GM18498 (cell line): Measurements from ENCODE around the gene GADL1.

ENCODE experiments used
- ATAC-seq: cut with Tn5 transposase; IDR thresholded peaks from one replicate; pipeline ENCODE4 v1.9.1; 2021; ENCODE audit warnings: mild to moderate bottlenecking, moderate library complexity; ENCODE audit not compliant: unreplicated experiment

Gene GADL1, protein sequence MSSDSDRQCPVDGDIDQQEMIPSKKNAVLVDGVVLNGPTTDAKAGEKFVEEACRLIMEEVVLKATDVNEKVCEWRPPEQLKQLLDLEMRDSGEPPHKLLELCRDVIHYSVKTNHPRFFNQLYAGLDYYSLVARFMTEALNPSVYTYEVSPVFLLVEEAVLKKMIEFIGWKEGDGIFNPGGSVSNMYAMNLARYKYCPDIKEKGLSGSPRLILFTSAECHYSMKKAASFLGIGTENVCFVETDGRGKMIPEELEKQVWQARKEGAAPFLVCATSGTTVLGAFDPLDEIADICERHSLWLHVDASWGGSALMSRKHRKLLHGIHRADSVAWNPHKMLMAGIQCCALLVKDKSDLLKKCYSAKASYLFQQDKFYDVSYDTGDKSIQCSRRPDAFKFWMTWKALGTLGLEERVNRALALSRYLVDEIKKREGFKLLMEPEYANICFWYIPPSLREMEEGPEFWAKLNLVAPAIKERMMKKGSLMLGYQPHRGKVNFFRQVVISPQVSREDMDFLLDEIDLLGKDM

DNA sequence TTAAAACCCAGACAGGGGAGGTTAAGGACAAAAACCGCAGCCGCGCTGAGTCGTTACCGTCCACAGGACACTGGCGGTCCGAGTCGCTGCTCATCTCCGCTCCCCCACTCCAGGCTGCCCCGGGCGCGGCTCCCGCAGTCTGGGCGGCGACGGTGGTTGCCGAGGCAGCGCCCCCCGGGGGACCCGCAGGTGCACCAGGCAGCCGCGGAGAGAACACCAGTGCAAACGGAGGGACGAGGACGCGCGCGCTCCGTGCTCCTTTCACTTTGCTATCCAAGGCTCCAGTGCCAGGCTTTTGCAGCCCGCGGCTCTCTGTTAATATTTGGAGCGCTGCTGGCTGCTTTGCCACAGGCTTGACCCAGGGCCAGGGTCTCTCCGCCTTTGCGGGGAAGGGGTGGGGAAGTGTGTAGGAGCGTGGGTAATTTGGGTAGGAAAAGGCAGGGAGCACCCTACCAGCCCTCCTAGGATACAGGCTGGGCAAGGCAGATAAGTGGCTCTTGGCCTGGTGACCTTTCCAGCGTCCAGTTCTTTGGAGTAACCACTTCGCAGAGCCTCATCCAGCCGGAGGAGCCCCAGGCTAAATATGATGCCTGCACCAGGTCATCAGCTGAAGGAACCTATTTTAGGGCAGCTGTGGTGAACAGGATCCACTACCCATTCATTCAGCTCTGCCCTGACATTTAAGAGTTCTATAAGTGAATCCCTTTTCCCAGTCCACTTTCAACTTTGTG is at the start of gene GADL1:
Gene GADL1 (minus strand): TSS at position 141 of the 731 bp plus-strand sequence. CDS start 47 bp downstream, at position 94.
- no peak for ATAC-seq

DNA sequence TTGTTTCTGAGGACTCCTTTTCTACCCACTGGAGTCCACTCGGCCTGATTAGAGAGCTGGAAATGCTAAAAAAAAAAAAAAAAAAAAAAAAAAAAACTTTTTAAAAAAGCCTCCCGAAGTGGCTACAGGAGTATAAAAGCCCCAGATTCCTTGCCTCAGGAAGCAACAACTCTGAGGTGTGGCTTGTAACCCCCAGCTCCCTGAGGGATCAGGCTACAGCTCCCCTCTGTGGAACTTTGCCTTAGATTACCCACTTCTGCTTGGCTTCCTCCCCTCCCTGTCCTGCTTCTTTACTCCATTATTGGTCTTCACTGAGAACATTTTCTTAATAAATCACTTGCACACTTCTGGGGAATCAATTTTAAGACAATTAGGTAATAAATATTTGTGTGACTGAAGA is 49.7 kb upstream of the GADL1 start:
- no peak for ATAC-seq

DNA sequence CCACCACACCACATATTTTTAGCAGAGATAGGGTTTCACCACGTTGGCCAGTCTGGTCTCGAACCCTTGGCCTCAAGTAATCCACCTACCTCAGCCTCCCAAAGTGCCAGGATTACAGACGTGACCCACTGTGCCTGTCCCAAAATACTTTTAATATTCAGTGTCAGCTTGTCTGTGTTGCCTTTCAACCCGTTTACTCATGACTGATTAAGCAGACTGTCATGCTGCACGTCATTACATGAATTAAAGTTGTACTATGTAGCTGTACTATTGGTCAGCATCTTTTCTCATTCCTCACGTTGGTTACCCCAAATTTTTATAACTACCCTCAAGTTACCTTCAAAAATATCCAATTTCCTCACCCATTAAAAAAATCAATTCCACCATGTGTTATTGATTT is 48.7 kb upstream of the GADL1 start:
- no peak for ATAC-seq

DNA sequence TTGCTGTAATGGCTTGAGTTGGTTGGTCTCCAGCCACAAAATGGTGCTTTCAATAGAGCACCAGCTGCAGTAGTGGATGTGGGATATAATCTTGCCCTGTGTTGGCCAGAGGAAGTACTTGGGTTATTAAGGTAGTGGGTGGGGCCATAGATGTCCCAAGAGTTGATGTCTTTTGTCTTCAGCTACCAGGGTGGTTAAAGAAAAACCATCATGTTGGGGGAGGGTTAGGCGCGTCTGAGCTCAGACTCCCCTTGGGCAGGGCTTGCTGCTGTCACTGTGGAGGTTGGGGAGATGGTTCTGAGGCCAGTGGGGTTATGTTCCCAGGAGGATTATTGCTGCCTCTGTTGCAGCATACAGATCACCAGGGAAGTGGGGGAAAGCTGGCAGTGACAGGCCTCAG is 46.9 kb upstream of the GADL1 start:
- no peak for ATAC-seq

DNA sequence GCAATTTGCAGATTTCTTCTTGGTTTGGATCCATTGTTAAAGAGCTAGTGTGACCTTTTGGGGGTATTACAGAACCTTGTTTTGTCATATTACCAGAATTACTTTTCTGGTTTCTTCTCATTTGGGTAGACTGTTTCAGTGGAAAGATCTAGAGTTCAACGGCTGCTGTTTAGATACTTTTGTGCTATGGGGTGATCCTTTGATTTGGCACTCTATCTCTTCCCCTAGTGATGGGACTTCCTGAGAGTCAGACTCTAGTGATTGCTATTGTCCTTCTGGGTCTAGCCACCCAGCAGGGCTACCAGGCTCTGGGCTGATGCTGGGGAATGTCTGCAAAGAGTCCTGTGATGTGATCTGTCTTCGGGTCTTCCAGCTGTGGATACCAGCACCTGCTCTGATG is 46.3 kb upstream of the GADL1 start:
- no peak for ATAC-seq

DNA sequence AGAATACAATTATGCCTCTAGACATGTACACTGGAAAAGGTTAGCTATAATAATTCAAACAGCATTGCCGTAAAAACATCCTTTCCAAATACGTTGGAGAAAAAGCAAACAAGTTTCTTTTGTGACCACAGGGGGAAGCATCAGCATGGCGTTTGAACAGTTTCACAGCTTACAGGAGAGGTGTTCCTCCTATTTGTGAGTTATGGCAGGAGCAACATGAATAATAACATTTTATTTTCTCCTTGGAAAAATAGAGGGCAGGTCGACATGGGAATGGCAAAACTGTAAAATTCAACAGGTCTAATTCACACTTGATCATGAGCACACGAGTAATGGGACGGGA is 39.7 kb upstream of the GADL1 start:
- ATAC-seq, result no peak

DNA sequence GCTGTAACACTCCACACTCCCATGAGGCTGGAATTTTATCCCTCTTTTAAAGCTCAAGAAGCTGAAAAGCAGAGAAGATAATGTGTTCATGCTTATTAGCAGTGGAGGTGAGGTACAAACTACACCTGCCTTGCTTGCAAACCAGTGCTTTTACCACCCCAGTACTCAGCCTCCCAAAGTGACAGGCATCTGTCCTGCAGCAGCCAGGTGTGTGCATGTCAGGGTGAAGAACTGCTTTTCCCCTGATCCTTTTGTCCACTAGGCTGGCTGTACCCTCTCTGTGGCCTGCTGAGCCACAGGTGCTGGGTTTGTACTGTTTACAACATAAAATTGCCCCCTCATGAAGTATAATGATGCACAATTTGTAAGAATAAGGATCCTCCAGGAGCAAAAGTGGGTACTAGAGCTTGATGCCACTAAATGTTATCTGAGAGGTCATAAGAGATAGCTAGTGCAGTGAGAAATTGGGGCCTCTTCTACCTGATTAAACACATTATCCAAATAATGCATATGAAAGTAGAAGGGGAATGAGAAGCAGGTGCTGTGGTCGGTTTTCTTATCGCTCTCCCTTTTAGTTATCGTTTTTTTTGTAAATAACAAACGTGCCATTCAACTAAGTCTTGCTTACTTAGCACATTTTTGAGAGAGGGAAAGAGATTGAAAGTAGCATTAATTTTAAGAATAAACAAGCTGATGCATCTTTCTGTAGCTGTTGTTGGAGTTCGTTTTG is 39.2 kb upstream of the GADL1 start:
- no peak for ATAC-seq

DNA sequence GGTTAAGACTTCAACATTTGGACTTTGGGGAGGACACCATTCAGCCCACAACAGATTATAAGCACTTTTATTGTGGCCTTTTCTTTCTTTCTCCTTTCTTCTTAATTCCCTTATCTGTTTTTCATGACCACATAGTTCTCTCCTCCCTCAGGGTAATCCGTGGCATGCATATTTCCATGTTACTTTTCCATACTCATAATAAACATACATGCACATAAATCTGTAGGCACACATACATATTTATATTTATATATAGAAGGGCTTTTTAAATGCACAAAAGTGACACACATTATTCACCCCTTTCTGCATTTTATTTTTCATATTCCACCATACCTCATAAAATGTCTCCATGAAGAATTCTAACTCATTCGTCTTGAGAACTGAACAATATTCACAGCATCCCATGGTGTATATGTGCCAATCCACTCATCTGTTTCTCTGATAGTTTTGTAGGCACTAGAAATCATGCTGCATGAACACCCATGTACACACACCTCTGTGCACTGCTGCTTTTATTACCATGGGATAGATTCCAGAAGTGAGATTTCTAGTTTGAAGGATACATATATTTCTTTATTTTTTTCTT is 38.1 kb upstream of the GADL1 start:
- ATAC-seq, result no peak

DNA sequence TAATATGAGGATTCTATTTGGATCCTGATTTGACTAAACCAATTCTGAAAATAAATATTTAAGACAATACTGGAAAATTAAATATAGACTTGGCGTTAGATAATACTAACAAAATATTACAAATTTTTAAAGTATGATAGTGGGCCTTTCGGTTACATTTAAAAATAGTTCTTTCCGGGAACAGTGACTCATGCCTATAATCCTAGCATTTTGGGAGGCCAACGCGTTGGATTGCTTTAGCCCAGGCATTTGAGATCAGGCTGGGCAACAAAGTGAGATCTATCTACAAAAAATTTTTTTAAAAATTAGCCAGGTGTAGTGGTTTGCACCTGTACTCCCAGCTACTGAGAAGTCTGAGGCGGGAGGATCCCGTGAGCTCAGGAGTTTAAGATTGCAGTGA is 30.3 kb upstream of the GADL1 start:
- ATAC-seq, result no peak

DNA sequence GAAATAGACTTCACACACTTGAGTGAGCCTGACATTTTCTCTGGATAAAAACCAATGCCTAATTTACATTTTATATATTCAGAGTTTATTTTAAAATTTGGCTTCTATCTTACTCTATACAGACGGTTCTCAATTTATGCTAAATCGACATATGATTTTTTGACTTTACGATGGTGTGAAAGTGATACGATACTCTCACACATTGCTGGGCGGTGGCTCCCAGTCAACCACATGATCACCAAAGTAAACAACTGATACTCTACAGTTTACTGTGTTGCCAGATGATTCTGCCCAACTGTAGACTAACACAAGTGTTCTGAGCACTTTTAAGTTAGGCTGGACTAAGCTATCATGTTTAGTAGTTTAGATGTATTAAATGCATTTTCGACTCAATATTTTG is 25.1 kb upstream of the GADL1 start:
- no peak for ATAC-seq

DNA sequence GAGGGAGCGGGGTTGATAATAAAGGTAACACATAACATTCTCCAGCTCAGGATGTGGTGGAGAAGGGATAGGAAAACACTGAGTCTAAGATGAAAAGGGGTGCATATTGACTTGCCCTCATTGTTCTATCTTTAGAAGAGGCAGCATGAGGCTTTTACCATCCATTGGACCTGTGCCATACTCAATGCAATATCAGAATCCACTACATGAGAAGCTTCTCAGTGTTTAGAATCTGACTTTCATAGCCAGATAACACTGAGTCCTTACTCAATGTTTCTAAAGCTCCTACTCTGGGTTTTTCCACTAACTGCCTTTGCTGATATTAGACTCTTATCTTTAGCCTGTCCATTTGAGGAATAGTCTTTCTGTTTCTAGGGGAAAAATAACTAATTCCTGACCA is 24.3 kb upstream of the GADL1 start:
- no peak for ATAC-seq

DNA sequence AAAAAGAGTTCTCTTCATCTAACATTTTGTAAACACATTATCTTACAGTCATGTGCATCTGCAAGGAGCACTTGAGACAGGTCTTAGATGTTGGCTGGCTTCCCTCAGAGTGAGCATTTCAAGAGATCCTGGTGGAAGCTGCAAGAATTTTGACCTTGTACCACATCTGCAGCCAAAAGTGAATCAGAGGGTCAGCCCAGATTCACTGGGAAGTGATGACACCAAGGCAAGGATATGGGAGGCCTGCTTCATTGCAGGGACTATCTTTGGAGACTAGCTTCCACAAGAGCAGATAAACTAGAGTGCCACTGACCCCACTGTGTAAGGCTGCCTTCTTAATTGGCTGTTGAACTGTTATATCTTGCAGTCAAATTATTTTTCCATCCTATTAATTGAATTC is 21.3 kb upstream of the GADL1 start:
- no peak for ATAC-seq

DNA sequence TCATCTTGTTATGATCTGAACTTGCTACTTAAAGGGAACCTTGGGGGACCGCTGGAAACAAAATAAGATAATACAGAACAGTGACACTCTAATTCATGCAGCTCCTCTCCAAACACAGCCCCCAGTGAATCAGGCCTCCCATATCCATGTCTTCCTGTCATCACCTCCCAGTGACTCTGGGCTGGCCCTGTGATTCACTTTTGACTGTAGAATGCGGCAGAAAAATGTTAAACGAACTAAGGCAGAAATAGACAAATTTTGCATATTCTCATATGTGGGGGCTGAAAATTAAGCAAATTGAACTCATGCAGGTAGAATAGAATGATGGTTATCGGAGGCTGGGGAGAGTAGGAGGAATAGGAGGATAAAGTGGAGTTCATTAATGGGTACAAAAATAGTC is 20.2 kb upstream of the GADL1 start:
- no peak for ATAC-seq

DNA sequence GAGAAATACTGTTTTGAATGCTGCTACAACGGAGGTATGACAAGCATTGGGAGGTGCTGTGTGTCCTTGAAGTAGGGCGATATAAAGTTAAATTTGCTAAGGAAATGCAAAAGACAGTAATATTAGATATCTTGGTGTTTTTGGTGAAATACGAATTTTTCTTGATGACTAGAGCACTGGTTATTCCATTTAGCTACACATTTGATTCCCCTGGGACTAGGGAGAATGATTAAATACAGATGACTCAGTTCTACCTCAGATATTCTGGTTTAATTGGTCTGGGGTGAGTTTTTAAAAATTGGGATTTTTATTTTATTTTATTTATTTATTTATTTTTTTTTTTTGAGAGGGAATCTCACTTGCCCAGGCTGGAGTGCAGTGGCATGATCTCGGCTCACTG is 18.7 kb upstream of the GADL1 start:
- ATAC-seq, result no peak

DNA sequence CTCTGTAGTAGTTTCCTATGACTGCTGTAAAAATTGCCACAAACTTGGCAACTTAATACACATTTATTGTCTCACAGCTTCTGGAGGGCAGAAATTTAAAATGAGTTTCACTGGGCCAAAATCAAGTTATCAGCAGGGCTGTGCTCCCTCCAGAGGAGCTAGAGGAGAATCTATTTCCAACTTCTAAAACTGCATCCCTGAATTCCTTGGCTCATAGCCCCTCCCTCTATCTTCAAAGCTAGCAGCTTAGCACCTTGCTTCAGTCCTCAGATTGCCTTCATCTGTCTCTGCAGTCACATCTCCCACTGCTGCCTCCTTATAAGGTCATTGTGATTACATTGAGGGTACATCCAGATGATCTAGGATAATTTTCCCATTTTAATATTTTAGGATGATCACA is 17.8 kb upstream of the GADL1 start:
- no peak for ATAC-seq

DNA sequence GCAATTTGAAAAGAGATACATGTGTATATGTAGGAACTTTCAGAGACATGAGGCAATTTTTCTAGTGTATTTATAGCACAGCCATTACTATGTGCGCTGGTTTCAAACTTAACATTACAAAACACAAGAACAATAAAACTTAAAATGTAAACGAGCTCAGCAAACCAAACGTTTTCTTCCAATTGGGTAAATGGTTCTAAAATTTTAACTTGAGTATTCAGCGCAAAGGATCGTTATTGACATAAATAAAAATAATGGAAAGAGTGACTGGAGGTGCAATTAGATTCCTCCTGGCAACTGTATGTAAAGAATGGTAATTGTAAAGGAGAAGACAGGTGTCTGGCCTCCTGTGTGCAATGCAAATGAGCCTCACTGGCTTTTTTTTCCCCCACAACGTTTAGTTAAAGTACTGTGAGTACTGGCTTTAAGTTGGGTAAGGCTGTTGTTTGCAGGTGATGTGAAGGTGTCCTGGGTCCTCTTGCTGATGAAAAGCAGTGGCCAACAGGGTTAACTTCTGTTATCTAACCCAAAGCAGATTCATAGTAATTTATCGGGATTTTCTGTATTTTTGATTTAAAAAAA is 14.1 kb upstream of the GADL1 start:
- no peak for ATAC-seq

DNA sequence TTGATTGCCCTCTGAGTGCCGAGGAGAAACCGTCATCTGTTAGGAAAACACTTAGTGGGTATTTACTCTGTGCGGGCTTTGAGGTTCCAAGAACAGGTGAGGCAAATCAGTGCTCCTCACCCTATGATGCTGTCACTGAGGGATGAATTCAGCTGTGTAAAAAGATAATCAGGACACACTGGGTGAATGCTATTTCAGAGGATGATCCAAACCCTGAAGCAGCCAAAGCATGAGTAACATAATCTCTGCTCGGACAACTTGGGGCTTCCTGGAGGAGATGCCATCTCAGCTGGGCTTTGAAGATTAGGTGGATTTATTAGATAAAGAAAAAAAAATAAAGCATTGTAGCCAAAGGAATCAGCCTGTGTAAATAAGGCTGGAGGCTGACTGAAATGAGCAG is 10.5 kb upstream of the GADL1 start:
- no peak for ATAC-seq

DNA sequence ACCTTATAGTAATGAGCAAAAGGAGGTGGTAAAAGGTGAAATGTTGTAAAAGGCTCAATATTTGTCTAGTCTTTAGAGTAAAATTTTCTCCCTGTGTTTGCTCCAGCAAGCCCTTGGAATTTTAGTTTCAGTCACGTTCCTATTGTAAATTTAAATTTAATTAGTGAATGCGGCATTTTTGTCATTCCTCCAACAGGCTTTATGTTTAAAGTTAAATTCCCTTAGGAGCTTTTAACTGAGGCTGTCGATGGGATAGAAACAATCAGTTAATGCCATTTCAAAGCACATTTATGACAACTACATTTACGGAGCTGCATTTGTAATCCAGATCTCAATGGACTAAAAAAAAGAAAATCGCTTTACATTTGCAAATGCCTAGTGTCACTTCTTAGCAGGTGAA is 868 bp upstream of the GADL1 start:
- ATAC-seq, result no peak

DNA sequence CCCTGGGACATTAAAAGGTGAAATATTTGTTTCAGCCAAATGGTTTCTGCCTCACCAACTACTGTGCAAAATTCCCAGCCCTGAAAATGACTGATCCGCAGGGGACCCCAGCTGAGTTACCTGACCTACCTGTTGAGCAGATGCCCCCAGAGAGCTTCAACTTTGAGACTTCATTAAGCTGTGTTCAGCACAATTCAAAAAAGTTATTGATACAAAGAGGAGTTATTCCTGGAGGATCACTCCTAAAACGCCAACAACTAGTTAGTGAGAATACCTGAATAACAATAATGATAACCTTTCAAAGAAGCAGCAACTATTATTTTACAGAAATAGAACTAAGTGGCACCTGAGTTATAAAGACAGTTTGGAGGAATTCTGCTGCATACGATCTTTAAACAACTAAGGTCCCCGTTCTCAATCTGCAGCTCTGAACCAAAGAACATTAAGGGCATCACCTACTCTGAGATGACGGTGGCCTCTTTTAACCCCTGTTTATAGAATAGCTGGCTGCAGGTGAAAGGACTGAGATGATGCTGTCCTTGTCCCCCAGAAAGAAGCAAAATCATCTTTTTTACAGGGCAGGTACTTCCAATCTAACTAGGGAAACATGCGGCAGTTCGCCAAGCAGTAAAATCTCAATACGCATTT is 659 bp downstream of the GADL1 start:
- ATAC-seq, result no peak

DNA sequence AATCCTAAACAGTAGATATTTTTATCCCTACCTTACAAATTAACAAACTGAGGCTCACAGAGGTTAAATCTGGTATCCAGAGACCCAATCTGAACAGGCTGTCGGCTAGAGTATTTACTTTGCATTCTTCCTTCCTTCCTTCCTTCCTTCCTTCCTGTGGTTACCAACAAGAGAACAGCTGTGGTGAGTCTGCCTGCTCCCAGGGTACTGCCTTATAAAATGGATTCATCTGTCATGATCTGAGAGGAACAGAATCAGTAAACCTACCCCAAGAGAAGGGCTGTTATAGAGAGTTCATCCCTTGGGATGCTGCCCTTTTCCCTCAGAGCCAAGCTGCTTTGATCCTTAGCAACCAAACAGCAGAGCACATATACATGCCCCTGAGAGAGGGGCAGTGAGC is 3.6 kb downstream of the GADL1 start:
- ATAC-seq, result no peak
